IMR-90 (cell line): ENCODE results near the gene TNFRSF1B. TPM values are rescaled to one million over a fixed set of nuclear protein-coding genes. Genes with fewer than 3 reads are reported as not detected.

Experiments
- ATAC-seq: fragments of 200-7000 bp; cut with Tn5 transposase; 2 replicates; pipeline ENCODE4 v1.9.1; 2020; ENCODE audit warnings: low read depth, mild to moderate bottlenecking, moderate library complexity
- BruUV-seq: library from RNA; stranded (reverse); fragments of 400-500 nt; replicated peaks from 2 replicates; lab custom pipeline; 2021; lab: Mats Ljungman, UMichigan
- CTCF ChIA-PET: fragments of 300-600 bp; formaldehyde crosslinking; extraction: SDS; loops from one replicate; lab custom pipeline; 2021; ENCODE audit warnings: antibody characterized with exemption; lab: Yijun Ruan, JAX
- POLR2A ChIA-PET: fragments of 300-600 bp; sonication (Branson Sonifier 250); formaldehyde crosslinking; loops from one replicate; lab custom pipeline; 2022; ENCODE audit warnings: antibody characterized with exemption; ENCODE audit not compliant: unreplicated experiment; lab: Charles Lee
- DNase-seq: peaks from one replicate; pipeline ENCODE4 v3.0.0; 2013
- H2AFZ ChIP-seq: replicated peaks from 2 replicates; pipeline ENCODE3; 2013; ENCODE audit warnings: low read length, mild to moderate bottlenecking; ENCODE audit not compliant: poor library complexity
- H2AK5ac ChIP-seq: 2 replicates; pipeline ENCODE4 v1.6.1; 2013; ENCODE audit warnings: low read depth, low read length, inconsistent platforms
- H2AK9ac ChIP-seq: replicated peaks from 2 replicates; pipeline ENCODE3; 2013; ENCODE audit warnings: mild to moderate bottlenecking, low read depth, low read length, moderate library complexity; ENCODE audit not compliant: poor library complexity
- H2BK120ac ChIP-seq: 2 replicates; pipeline ENCODE4 v1.6.1; 2013; ENCODE audit warnings: low read depth, low read length, inconsistent platforms
- H2BK15ac ChIP-seq: 3 replicates; pipeline ENCODE4 v1.6.1; 2013; ENCODE audit warnings: low read depth, low read length, inconsistent platforms
- H2BK20ac ChIP-seq: 2 replicates; pipeline ENCODE4 v1.6.1; 2013; ENCODE audit warnings: low read depth, mild to moderate bottlenecking, inconsistent platforms, low read length, moderate library complexity
- H2BK5ac ChIP-seq: 2 replicates; pipeline ENCODE4 v1.6.1; 2013; ENCODE audit warnings: mild to moderate bottlenecking, low read depth, low read length, inconsistent platforms; ENCODE audit not compliant: poor library complexity, severe bottlenecking
- H3K14ac ChIP-seq: replicated peaks from 2 replicates; pipeline ENCODE4 v1.6.1; 2013; ENCODE audit warnings: low read depth, low read length, inconsistent platforms
- H3K18ac ChIP-seq: 2 replicates; pipeline ENCODE4 v1.6.1; 2013; ENCODE audit warnings: low read depth, low read length, control low read depth
- H3K23ac ChIP-seq: 2 replicates; pipeline ENCODE4 v1.6.1; 2013; ENCODE audit warnings: low read depth, low read length, inconsistent platforms
- H3K27ac ChIP-seq: 2 replicates; pipeline ENCODE4 v1.5.1; 2013; ENCODE audit warnings: mild to moderate bottlenecking, control low read depth, low read length; ENCODE audit not compliant: insufficient read depth
- H3K27me3 ChIP-seq: 2 replicates; pipeline ENCODE4 v1.6.1; 2013; ENCODE audit warnings: low read length; ENCODE audit not compliant: control insufficient read depth, insufficient read depth
- H3K36me3 ChIP-seq: 2 replicates; pipeline ENCODE4 v1.6.1; 2013; ENCODE audit warnings: low read length, mixed read lengths; ENCODE audit not compliant: control insufficient read depth, insufficient read depth
- H3K4ac ChIP-seq: 2 replicates; pipeline ENCODE4 v1.6.1; 2013; ENCODE audit warnings: low read depth, low read length, inconsistent platforms
- H3K4me1 ChIP-seq: 2 replicates; pipeline ENCODE4 v1.6.1; 2013; ENCODE audit warnings: low read length, mixed read lengths; ENCODE audit not compliant: control insufficient read depth, insufficient read depth
- H3K4me2 ChIP-seq: 2 replicates; pipeline ENCODE4 v1.6.1; 2013; ENCODE audit warnings: low read depth, mild to moderate bottlenecking, control low read depth, low read length, moderate library complexity
- H3K4me3 ChIP-seq: 2 replicates; pipeline ENCODE4 v1.5.1; 2013; ENCODE audit warnings: low read depth, mild to moderate bottlenecking, control low read depth, low read length, moderate library complexity; ENCODE audit not compliant: insufficient read depth
- H3K56ac ChIP-seq: 2 replicates; pipeline ENCODE4 v1.6.1; 2013; ENCODE audit warnings: low read length, inconsistent platforms; ENCODE audit not compliant: insufficient read depth; ENCODE audit errors: extremely low read depth
- H3K79me1 ChIP-seq, 2 experiments: 2 replicates each; pipeline ENCODE4 v1.6.1; 2013; ENCODE audit warnings: low read length in 2 of 2, inconsistent platforms in 1 of 2, low read depth in 1 of 2
- H3K9ac ChIP-seq: 2 replicates; pipeline ENCODE4 v1.6.1; 2013; ENCODE audit warnings: low read depth, low read length, control low read depth
- H3K9me1 ChIP-seq: 2 replicates; pipeline ENCODE4 v1.6.1; 2013; ENCODE audit warnings: low read length, inconsistent platforms; ENCODE audit not compliant: insufficient read depth
- H3K9me3 ChIP-seq: 2 replicates; pipeline ENCODE4 v1.6.1; 2013; ENCODE audit warnings: low read length; ENCODE audit not compliant: control insufficient read depth, insufficient read depth
- H4K20me1 ChIP-seq: 2 replicates; pipeline ENCODE4 v1.6.1; 2013; ENCODE audit warnings: low read length, inconsistent platforms; ENCODE audit not compliant: insufficient read depth
- H4K5ac ChIP-seq: 2 replicates; pipeline ENCODE4 v1.6.1; 2013; ENCODE audit warnings: mild to moderate bottlenecking, low read depth, low read length, control low read depth
- H4K8ac ChIP-seq, 2 experiments: 2 replicates each; pipeline ENCODE4 v1.6.1; 2013; ENCODE audit warnings: low read depth in 2 of 2, low read length in 2 of 2, control low read depth in 1 of 2, inconsistent platforms in 1 of 2
- H4K91ac ChIP-seq: 2 replicates; pipeline ENCODE4 v1.6.1; 2013; ENCODE audit warnings: low read depth, low read length, inconsistent platforms; ENCODE audit not compliant: insufficient read depth
- MAFK ChIP-seq: IDR thresholded peaks from 2 replicates; pipeline ENCODE4 v1.6.1; 2012; ENCODE audit warnings: low read depth, low read length, improper control_type of control experiment
- WGBS, 2 experiments: methylation state at CpG; one replicate each; pipeline versions ENCODE4 v1.1.5 to v1.1.7; 2013; ENCODE audit warnings: missing lambda C conversion rate in 2 of 2; ENCODE audit not compliant: insufficient read length in 1 of 2; ENCODE audit errors: extremely low coverage in 2 of 2; 5-methylcytosine and 5-hydroxymethylcytosine counted together
- dilution Hi-C: fragments of 300-500 bp; cut with HindIII; formaldehyde crosslinking; loops from one replicate; pipeline ENCODE4 v1.14.3; 2018; ENCODE audit warnings: low sequenced_read_pairs; ENCODE audit not compliant: unreplicated experiment
- in situ Hi-C: fragments of 300-500 bp; cut with MboI; formaldehyde crosslinking; loops from 3 replicates; pipeline ENCODE4 v1.14.3; 2019; ENCODE audit warnings: low sequenced_read_pairs, inconsistent platforms, mixed read lengths
- intact Hi-C: fragments of 100-400 bp; cut with micrococcal nuclease; formaldehyde crosslinking; loops from 2 replicates; pipeline ENCODE4 v1.10.0; 2022
- polyA plus RNA-seq, 3 experiments: library from polyadenylated mRNA; depleted of rRNA; stranded (reverse); fragments of >200 nt; gene quantifications; 2 replicates each; pipeline ENCODE4 v1.2.3, GENCODE V29; 2012; ENCODE audit warnings: low replicate concordance in 1 of 3
- total RNA-seq: library from RNA; depleted of rRNA; stranded (reverse); fragments of >200 nt; gene quantifications from 2 replicates; pipeline ENCODE4 v1.2.3, GENCODE V29; 2012

TNFRSF1B gene
- total and polyA plus RNA-seq, 2 of the 4 experiments (the other 2 are of a cell fraction): 4.3 to 8.9 TPM

DNA sequence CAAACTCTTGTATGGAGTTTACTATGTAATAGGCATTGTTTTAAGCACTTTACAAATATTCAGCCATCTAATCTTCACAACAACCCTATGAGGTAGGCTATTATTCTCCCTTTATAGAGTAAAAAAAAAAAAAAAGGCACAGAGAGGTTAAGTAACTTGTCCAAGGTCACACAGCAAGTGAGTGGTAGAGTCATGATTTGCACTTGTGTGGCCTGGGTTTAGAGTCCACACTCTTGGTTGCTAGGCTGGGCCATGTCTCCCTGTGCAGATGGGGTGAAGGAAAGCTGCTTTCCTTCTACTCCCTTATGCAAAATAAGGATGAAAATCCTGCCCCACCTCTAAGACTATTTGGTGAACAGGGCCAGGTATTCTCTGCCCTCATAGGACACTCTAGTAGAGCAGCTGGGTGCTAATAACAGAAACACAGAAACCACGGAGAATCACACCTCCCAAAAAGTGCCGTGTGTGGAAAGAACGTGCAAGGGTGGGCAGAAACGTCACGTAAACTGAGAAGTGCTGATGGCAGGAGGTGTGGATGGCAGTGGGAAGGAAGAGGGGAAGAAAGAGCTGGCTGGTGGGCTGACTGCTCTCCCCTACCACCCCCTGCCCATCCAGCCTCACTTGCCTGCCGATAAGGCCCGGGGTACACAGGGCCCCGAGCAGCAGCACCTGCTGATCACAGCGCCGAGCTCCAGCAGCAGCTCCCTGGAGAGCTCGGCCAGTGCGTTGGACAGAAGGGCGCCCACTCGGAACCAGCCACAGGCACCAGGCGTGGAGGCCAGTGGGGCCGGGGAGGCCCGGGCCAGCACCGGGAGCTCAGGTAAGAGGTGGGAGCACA, 34.8 kb downstream of the TNFRSF1B start:
- no peak for TF ChIP-seq MAFK
- intact Hi-C loops: no loop called here
- Histone ChIP-seq H3K18ac (no peak overlapping the region), H3K4me2 (no peak overlapping the region), H3K36me3 (peaks cover 11% of the 10 kb centered on the region), H3K23ac (no peak overlapping the region), H4K20me1 (no peaks in the 10 kb centered on the region), H4K5ac (no peak overlapping the region), H4K8ac (no peak overlapping the region), H2BK20ac (no peak overlapping the region), H2BK15ac (no peak overlapping the region), H3K9me1 (no peaks in the 10 kb centered on the region), H2AK5ac (no peak overlapping the region), H2AK9ac (no peak overlapping the region), H3K56ac (no peak overlapping the region), H3K14ac (no peak overlapping the region), H4K91ac (no peak overlapping the region), H3K9ac (no peak overlapping the region), H2BK5ac (no peak overlapping the region), H3K79me1 (no peaks in the 10 kb centered on the region), H3K27me3 (no peaks in the 10 kb centered on the region), H3K9me3 (no peaks in the 10 kb centered on the region), H2AFZ (no peak overlapping the region), H2BK120ac (no peak overlapping the region), H3K4me1 (no peaks in the 10 kb centered on the region), H3K4ac (no peak overlapping the region), H3K27ac (no peak overlapping the region), H3K4me3 (no peak overlapping the region)
- no TSS peak for BruUV-seq
- 87% methylated on average over 7 of the region's 18 CpGs; no CpG with 5 or more reads in 1 of the 2 experiments for WGBS, 2 experiments
- in situ Hi-C loops: no loop called here
- DNase-seq: no peak
- ATAC-seq: no peak
- dilution Hi-C loops: no loop called here
- ChIA-PET CTCF (no interaction called here), POLR2A (no interaction called here)
